Measurements from ENCODE around the gene TMEM179B. TPM values are rescaled to one million over a fixed set of nuclear protein-coding genes. Genes with fewer than 3 reads are reported as not detected.
A peak's percentile ranks its signal among the peaks of the same experiment; 100 is the strongest.

TMEM179B gene
- total and polyA plus RNA-seq, 2 of the 13 experiments (the other 11 are each of a cell fraction or from before 2014, with no cell fraction given), result 24.8 to 25.7 TPM

GRCh38 chr11:62805076-62805892 lies 18.1 kb downstream of the TMEM179B start, which contains the start of gene NXF1 (continued):
- 0 out of 2 replicates have a peak, but pooled peaks have one; percentile 7 for TF ChIP-seq AHDC1 (CRISPR knock-in tag; IDR thresholded peaks at IDR 0.05; ENCODE audit: borderline replicate concordance)
- peak; percentile 86 for TF ChIP-seq CAMTA2 (CRISPR knock-in tag; IDR thresholded peaks at IDR 0.05; ENCODE audit: borderline replicate concordance)
- peak; percentile 76; the same call in 1 of the 2 replicates for TF ChIP-seq FOXM1 (CRISPR knock-in tag; IDR thresholded peaks at IDR 0.05)
- TF ChIP-seq ZNF274 (CRISPR knock-in tag; IDR thresholded peaks at IDR 0.05), result peak; percentile 77; the same call in 1 of the 2 replicates
- peak; percentile 58; the same call in 1 of the 2 replicates for TF ChIP-seq PRDM15 (CRISPR knock-in tag; IDR thresholded peaks at IDR 0.05)
- peak; percentile 70 for TF ChIP-seq MED1 (CRISPR knock-in tag; IDR thresholded peaks at IDR 0.05)
- peak; percentile 96 for TF ChIP-seq ZMYM4 (CRISPR knock-in tag; IDR thresholded peaks at IDR 0.05)
- TF ChIP-seq ZNF781 (CRISPR knock-in tag; IDR thresholded peaks at IDR 0.05; ENCODE audit: borderline replicate concordance, not compliant biosample characterization), result peak; percentile 79
- TF ChIP-seq AKAP8 (CRISPR knock-in tag; IDR thresholded peaks at IDR 0.05), result peak; percentile 95
- TF ChIP-seq ZBTB26 (CRISPR knock-in tag; IDR thresholded peaks at IDR 0.05; ENCODE audit: borderline replicate concordance), result peak; percentile 84
- TF ChIP-seq NONO (IDR thresholded peaks at IDR 0.05), result no peak
- TF ChIP-seq NONO (CRISPR knock-in tag; conservative IDR thresholded peaks at IDR 0.05), result peak; percentile 97
- no peak for TF ChIP-seq EZH2 (conservative IDR thresholded peaks at IDR 0.05; ENCODE audit: low read depth, low read length)
- TF ChIP-seq ZNF280B (CRISPR knock-in tag; IDR thresholded peaks at IDR 0.05; ENCODE audit: borderline replicate concordance), result peak; percentile 93
- TF ChIP-seq ZNF232 (CRISPR knock-in tag; IDR thresholded peaks at IDR 0.05; ENCODE audit: borderline replicate concordance), result peak; percentile 91
- TF ChIP-seq SOX6 (IDR thresholded peaks at IDR 0.05), result no peak
- TF ChIP-seq SOX6 (CRISPR knock-in tag; IDR thresholded peaks at IDR 0.05), result peak; percentile 54
